HG02870 (cell line): ENCODE measurements around the gene LMCD1.
A peak's percentile ranks its signal among the peaks of the same experiment; 100 is the strongest.

Experiments used
- ATAC-seq: cut with Tn5 transposase; IDR thresholded peaks from one replicate; pipeline ENCODE4 v1.9.1; 2021; ENCODE audit warnings: mild to moderate bottlenecking, moderate library complexity; ENCODE audit not compliant: unreplicated experiment

Gene LMCD1

GRCh38 chr3:8503871-8504610 lies 2.4 kb downstream of the LMCD1 start:
- ATAC-seq, result peak; percentile 17

DNA sequence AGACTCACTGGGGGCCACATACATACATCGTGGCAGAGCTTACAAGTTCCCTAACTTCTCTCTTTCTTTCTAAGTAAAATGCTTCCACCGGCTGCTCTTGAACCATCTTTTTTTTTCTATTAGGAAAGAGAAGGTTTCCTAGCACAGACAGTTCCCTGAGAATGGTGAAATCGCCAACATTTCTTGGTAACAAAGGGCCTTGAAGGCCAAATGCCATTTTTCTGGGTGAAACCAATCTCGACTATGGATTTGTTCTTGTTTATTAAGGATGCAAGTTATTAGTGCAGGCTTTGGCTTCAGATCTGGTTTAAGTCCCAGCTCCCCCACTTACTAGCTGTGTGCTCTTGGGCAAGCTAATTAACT lies 3.0 kb downstream of the LMCD1 start:
- ATAC-seq, result no peak

GRCh38 chr3:8505621-8506020 lies 4.0 kb downstream of the LMCD1 start:
- ATAC-seq, result no peak

- ATAC-seq, result no peak
These were observed 5.0 kb downstream of the LMCD1 start for GRCh38 chr3:8506571-8507061.

DNA sequence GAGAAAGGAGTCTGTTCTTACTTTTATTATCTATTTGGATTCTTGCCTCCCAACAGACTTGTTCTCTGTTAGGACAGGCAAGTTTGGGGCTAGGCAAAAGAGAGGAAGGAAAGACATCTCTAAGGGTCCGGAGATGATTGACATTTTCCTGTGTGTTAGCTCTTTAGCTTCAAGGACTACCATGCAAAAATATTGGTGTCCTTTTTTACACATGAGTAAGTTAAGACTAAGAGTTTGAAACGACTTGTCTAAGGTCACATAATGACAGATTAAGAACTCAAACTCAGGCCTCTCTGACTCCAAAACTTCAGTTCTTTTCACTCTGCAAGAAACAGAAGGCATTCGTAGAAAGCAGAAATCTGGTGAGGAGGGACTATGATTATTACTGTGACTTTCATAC lies 5.9 kb downstream of the LMCD1 start:
- ATAC-seq, result peak; percentile 58

DNA sequence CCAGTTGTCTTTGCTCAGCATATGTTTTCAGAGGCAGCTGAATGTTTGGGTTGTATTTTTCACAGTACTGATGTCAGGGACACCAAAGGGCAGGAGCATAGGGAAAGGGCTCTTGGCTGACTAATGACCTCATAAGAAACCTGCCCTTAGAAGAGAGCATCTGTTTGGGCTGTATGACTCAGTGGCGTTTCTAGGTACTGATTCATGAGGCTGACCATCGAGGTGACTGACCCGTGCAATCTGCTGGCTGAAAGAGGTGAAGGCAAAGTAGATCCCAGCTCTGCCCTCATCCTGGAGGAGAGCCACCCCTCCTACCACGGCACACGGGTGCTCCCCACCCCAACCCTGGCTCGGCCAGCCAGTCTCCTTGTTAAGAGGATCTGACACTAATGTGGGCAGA lies 8.3 kb downstream of the LMCD1 start:
- no peak for ATAC-seq

DNA sequence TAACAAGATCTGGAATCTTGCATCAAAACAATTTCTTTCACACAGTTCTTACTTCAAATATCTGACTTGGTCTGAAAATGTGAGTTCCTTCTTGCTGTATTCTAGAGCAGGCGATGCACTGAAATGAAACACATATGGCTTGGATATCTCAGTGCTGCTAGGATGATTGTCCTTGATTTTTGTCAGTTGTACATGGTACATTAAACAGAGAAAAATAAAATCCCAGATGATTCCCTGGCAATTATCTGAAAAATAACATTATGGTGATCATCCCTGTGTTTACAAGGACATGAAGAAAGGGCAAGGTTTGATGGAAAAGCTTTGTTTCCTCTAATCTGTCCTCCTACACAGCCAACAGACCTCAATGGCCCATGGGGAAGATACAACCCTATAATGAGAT lies 10.6 kb downstream of the LMCD1 start:
- ATAC-seq, result no peak

GRCh38 chr3:8516047-8516661 lies 14.5 kb downstream of the LMCD1 start:
- no peak for ATAC-seq

- no peak for ATAC-seq
These were observed 15.2 kb downstream of the LMCD1 start for GRCh38 chr3:8516783-8517182.

DNA sequence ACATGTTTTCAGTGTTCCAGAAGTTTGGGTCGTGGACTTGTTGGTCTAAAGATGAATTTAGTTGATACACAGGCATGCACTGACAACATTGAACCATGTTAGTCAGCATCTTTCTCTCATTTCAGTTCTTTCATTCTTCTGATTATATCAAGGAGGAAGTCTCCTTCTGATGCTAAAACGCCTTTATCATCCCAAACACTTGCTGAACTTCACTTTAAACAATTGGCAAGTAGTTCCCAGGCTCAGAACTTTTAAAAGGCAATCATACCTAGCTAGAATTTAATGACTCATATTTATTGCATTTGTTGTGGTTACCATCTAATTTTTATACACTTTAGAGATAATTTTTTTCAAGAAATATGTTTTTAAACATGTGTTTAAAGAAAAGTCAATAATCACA lies 15.9 kb downstream of the LMCD1 start:
- ATAC-seq, result no peak

DNA sequence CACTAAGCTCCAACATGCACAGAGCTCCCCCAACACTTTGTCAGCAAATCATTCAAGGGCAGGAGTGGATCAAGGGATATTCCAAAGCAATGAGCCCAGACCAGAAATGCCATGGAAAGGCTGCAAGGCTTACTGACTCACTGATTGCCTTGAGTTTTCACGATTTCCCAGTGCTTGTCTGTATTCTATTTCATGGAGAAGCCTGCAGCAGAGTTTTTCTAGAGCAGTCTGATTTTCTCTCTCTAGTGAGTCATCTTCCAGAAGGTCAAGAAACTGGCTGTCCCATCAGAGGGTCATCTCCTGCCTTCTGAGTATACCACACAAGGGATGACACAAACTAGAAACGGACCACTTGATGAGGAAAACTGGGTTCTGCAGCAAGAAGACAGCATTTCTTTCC lies 16.5 kb downstream of the LMCD1 start:
- no peak for ATAC-seq

DNA sequence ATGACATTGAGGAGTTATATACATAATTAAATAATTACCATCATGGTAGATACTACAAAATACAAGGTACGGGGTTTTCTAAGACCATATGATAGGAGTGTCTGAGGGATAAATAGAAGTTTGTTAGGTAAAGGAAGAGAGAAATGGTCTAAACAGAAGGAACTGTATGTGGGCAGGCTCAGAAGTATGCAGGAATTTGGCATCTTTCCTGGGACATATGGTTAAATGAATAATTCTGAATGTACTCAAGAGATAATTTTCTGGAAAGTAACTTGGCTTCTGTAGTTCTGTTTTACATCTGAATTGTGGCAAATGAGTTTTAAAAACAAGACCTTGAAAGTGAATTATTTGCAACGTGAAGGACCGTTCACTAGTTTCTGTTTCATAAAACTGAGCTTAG lies 17.5 kb downstream of the LMCD1 start:
- ATAC-seq, result no peak

GRCh38 chr3:8519774-8520448 lies 18.3 kb downstream of the LMCD1 start:
- no peak for ATAC-seq

GRCh38 chr3:8520816-8521403 lies 19.3 kb downstream of the LMCD1 start:
- ATAC-seq, result no peak

GRCh38 chr3:8523041-8523440 lies 21.4 kb downstream of the LMCD1 start:
- ATAC-seq, result no peak

DNA sequence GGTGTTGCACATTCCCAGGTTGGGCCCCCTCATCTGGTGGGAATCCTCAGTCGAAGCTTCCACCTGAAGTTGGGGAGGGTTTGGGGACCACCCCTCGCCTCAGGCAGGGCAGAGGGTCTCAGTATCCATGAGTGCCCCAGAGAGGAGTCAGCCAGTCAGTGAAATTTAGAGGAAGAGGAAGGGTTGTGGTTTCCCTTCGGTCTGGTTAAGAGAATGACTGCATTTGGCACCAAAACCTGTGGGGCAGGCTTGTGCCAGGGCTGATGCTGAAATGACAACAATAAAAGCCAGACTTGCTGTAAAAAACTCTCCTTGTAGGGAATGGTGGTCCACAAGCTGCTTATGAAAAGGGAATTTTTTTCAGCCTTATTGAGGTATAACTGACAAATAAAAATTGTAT lies 22.6 kb downstream of the LMCD1 start:
- no peak for ATAC-seq

DNA sequence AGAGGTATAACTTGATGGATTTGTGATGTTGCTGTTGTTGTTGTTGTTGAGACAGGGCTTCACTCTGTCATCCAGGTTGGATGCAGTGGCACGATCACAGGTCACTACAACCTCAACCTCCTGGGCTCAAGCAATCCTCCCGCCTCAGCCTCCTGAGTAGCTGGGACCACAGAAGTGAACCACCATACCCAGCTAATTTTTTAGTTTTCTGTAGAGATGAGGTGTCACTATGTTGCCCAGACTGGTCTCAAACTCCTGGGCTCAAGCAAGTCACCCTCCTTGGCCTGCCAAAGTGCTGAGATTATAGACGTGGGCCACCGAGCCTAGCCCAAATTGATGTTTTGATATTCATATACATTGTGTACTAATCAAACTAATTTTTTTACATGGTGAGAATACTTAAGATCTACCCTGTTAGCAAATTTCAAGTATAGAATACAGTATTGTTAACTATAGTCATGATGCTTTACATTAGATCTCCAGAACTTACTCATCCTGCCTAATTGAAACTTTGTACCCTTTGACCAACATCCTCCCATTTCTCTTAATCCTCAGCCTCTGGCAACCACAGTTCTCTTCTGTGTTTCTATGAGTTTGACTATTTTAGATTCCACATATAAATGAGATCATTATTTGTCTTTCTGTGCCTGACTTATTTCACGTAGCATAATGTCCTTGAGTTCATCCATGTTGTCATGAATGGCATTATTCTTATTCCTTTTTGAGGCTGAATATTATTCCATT lies 23.2 kb downstream of the LMCD1 start:
- peak; percentile 70 for ATAC-seq

DNA sequence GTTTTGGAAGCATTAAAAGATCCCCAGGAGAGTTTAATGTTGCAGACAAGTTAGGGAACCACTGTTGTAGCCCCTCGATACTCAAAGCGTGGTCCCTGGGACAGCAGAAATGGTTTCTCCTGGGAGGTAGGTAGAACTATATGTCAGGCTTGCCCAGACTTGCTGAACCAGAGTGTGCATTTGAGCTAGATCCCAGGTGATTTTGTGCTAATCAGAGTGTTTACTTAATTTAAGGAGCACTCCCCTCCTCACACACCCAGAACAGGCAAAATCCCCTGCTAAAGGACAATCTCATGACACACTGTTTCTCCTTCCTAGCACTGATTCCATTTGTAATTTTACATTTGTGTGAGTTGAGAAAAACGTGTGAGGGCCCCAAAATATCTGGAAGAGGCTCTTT lies 24.3 kb downstream of the LMCD1 start:
- no peak for ATAC-seq

DNA sequence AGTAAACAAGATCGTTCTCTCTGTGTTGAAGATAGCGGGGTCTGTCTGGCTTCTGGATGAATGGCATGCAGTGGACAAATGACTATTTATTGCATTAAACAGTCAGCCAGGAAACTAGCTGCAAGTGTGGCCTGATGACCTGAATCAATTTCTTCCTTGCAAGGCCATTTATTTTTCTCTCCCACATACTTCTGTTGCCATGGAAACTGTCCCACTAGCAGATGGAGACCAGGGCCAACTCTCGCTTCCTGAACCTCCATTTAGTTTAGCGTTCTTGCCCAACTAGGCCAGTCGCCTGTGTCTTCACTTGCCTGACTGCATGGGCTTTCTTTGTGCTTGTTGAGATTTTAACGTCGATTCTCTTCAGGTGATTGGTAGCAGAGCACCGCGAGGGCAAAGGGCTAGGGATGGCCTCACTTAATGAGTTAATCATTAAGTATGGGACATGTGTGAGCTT lies 27.6 kb downstream of the LMCD1 start:
- no peak for ATAC-seq

DNA sequence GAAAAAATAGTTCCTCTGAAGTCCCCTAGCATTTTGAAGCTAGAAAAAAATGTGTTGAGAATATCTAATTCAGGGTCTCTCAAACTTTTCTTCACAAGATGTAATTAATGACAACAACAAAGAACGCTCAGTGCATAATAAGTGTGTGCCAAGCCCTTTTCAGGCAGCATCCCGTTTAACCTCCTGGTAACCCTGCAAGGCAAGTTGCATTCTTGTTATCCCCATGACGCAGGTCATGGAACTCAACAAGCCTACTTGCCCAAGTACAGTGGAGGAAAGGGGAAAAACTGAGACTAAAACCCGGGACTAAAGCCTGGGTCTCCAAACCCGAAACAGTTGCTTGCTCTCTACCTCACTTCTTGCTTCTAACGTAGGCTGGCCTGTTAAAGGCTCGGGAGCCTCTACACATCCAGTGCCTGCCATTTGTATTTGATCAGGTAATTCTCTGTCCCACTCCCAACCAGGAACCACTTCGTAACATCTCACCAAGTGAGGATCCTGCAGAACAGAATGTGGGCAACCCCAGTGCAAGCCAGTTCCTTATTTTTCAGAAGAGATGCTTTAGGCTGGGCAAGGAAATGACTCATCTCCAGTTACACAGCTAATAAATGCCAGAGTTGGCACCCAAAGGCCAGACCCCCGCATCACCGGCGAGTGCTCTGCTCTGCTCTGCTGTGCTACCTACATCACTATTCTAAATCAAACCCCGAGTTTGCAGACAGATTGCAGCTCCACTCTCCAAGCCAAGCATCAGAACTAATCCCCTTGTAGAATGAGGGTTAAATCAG lies 28.3 kb downstream of the LMCD1 start:
- ATAC-seq, result no peak
